Measurements from ENCODE around the gene ANAPC2.
A peak's percentile ranks its signal among the peaks of the same experiment; 100 is the strongest.
"Not testable (repeated sequence)": the region's sequence is repeated elsewhere in the genome, so short reads cannot be mapped to it uniquely, and the experiment has no call there.

The ANAPC2 gene

DNA sequence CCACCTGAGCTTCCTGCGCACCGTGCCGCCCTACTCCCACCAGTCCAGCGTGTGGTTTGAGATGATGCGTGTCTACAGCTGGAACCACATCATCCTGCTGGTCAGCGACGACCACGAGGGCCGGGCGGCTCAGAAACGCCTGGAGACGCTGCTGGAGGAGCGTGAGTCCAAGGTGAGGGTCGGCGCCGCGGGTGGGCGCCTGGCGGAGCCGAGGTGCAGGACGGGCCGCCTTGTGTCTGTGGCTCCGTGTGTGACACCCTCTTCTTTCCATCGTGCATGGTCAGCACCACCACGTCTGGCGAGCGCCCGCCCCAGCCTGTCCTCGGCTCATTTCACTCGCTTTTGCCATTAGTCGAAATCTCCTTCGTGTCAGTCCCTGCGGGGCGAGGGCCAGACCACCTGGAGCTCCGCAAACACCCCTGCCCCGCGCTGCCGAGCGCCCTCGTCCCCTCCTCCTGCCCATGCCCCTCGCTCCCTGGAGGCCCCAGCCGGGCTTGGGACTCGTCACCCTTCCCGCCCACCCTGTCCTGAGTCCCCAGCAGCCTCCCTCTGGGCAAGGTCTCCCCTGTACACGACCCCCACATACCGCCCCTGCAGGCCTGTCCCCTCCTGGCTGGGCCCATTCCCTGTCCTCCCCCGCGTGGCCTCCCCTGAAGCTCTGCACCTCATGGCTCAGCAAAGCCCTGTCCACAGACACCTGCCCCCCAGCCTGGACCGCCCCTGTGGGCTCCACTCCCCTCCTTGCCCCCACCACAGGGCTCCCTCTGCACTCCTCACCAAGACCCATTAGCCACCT is 42.4 kb downstream of the ANAPC2 start:
- no peak for DNase-seq (ENCODE audit: low spot score)

DNA sequence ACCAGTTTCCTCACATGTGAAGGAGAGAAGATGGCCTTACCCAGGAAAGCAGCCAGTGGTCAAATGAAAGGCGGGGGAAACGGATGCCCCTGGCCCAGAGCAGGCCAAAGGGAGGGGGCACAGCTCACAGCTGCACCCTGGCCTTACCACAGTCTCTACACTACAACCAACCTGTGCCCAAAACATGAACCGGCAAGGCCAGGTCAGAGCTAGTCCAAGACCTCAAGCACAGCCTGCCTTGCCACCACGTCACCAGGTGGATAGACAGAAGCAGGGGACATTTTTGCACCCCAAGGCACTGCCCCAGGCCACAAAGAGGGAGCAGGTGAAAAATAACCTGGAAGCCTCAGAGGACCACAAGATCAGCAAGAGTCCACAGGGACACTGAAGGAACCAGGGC is 44.9 kb downstream of the ANAPC2 start:
- DNase-seq (ENCODE audit: low spot score), result no peak

GRCh38 chr9:137141976-137142936 is 46.1 kb downstream of the ANAPC2 start:
- DNase-seq (ENCODE audit: low spot score), result no peak

GRCh38 chr9:137141050-137141810 is 47.1 kb downstream of the ANAPC2 start:
- no peak for DNase-seq (ENCODE audit: low spot score)

- no peak for DNase-seq (ENCODE audit: low spot score)
These were observed 48.0 kb downstream of the ANAPC2 start for GRCh38 chr9:137140151-137141012.

DNA sequence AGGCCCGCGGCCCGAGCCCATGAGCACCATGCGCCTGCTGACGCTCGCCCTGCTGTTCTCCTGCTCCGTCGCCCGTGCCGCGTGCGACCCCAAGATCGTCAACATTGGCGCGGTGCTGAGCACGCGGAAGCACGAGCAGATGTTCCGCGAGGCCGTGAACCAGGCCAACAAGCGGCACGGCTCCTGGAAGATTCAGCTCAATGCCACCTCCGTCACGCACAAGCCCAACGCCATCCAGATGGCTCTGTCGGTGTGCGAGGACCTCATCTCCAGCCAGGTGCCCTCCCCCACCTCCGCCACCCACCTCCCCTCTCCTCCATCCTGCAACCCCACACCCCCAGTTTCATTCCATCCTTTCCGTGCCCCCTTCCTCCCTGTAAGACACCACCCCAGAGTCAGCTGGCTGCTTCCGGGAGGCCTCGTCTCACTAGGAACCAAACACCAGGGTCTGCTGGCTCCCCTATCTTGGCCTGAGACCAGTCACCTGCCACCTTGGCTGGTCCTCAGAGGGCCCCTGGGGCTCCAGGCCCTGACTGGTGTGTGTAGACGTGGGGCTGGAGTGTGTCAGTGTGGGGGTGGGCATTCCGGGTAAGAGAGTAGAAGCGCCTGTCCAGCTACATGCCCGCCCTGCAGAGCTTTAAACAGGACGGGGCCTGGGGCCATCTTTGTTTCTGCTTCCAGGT is 48.8 kb downstream of the ANAPC2 start:
- no peak for DNase-seq (ENCODE audit: low spot score)

DNA sequence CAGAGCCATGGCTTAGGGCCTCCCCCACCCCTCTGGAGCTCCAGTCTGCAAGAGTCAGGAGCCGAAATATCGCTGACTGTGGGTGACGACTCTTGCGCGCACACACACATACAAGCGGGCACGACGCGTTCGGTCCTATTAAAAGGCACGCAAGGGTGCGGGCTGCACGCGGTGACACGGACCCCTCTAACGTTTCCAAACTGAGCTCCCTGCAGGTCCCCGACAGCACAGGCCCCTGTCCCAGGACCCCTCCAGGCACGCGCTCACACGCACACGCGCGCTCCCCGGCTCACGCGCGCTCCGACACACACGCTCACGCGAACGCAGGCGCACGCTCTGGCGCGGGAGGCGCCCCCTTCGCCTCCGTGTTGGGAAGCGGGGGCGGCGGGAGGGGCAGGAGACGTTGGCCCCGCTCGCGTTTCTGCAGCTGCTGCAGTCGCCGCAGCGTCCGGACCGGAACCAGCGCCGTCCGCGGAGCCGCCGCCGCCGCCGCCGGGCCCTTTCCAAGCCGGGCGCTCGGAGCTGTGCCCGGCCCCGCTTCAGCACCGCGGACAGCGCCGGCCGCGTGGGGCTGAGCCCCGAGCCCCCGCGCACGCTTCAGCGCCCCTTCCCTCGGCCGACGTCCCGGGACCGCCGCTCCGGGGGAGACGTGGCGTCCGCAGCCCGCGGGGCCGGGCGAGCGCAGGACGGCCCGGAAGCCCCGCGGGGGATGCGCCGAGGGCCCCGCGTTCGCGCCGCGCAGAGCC is 49.5 kb downstream of the ANAPC2 start, which contains the start of gene GRIN1:
TSS of gene GRIN1 (plus strand) at position 433 of the 746 bp plus-strand sequence. CDS start 333 bp downstream, outside the sequence.
- DNase-seq (ENCODE audit: low spot score), result no peak

DNA sequence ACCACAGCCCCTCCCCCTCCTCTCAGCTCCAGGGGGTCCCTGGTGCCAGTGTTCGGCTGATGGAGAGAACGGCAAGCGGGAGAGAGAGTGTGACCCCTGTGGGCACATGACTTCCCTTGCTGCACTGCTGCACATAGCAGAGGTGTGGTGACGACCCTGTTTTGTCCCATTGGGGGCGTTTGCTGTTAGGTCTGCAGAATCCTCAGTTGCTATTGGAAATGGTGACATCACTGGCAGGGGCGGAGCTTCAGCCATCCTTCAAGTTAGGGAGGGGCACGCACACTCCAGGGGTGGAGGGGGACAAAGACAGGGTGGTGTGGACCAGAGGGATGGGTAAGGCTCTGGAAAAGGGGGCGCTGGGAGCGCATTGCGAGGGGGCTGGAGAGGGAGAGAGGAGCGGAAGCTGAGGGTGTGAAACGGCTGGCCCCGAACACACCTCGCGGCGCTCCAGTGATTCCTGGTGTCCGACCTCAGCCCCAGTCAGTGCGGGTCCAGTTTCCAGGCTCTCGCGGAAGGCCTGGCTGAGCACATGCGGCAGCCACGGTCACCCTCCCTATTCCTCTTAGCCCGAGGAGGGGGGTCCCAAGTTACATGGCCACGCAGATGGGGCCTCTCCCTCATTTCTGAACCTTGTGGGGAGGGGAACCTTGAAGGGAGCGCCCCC is 50.2 kb downstream of the ANAPC2 start:
- no peak for DNase-seq (ENCODE audit: low spot score)

- DNase-seq (ENCODE audit: low spot score), result no peak
These were observed 51.3 kb downstream of the ANAPC2 start for GRCh38 chr9:137136881-137137607.

- DNase-seq (ENCODE audit: low spot score), result no peak
These were observed 52.0 kb downstream of the ANAPC2 start for GRCh38 chr9:137136261-137136880.

DNA sequence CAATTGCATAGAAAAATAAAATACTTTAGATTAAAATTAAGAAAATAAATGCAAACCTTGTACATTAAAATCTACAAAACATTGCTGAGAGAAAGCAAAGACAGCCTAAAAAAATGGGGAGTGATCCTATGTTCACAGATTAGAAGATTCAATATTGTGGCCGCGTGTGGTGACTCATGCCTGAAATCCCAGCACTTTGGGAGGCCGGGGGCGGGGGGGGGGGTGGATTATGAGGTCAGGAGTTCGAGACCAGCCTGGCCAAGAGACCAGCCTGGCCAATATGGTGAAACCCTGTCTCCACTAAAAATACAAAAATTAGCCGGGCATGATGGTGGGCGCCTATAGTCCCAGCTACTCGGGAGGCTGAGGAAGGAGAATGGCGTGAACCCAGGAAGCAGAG is 53.2 kb downstream of the ANAPC2 start:
- DNase-seq (ENCODE audit: low spot score), result not testable (repeated sequence)

- no peak for DNase-seq (ENCODE audit: low spot score)
These were observed 54.2 kb downstream of the ANAPC2 start for GRCh38 chr9:137134191-137134590.

DNA sequence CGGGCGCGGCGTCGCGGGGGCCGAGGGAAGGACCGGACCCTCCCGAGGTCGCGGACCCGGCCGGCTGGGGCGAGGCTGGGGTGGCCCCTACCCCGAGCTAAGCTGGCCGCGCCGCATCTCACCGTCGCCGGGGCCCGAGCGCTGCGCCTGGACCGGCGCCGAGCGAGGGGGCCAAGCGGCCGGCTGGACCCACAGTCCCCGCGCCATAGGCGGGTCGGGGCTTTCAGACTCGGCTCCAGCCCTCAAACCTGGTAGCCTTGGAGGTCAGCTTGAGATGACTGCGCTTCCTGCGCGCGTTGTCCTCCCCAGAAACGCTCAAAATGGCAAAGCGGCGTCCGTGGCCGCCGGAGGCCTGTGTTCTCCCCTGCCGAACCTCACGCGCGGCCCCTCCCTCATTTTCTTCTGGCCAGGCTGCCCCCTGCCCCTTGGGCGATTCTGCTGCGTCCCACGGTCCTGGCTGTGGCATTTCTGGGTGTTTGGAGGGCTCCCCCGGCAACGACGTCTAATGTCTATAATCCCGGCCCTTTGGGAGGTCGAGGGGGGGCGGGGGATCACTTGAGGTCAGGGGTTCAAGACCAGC is 58.1 kb downstream of the ANAPC2 start:
- no peak for DNase-seq (ENCODE audit: low spot score)

DNA sequence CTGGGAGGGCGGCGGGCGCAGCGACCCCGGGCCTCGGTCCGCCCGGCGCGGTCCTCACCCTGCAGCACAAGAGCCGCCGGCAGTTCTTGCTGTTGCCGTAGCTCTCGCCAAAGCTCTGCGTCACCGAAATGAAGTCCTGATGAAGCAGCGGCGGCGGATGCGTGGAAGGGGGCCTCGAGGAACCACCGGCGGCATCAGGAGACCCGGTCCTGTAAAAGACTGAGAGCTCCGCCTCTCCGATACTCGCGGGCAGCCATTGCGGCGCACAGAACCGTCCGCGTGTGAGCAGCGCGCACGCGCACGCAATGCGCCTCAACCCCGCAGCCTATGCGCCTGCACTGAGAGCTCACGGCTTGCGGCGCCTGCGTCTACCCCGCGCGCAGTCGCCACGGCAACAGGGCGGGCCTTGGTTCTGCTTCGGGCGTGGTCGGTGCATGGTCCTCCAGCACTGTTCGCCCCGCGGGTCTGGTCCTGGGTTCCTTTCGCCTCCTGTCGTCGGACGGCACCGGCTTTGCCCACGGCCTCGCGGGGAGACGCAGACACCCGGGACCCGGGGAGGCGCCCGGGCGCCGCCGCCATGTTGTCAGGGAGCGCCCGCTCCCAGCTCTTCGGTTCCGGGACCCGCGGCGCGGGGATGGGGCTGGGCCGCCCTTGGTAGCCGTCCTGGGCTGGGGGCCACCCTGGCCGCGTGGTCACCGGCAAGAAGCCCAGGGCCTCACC is 58.7 kb downstream of the ANAPC2 start:
- peak; percentile 90 for DNase-seq (ENCODE audit: low spot score)

- no peak for DNase-seq (ENCODE audit: low spot score)
These were observed 59.4 kb downstream of the ANAPC2 start for GRCh38 chr9:137128862-137129455.

DNA sequence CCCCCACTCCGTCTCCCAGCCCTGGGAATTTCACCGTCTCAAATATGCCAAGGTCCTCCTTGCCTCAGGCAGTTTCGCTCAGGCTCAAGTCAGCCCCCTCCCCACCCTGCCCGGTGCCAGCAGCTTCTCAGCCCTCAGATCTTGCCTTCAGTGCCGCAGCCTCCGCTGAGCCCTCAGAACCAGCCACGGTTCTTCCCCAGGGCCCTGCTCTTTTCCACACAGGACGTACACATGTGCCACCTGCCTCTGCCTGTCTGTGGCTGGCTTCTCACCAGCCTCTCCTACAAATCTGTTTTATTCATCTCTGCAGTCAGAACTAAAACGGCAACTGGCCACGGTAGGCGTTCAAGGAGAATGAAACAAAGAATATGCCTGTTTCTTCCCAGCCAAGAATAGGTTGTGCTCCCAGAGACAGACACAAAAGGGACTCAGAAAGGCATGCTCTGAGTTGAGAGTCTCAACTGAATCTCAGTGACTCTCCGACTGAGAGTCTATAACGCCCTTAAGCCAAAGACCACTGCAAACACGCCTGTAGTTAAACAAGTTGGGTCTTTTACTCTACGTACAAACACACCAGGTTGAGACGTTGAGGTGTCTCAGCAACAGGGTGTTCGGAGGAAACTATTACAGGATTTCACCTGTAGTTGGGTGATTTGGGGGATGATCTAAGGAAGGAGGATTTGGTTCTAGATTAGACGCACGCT is 60.0 kb downstream of the ANAPC2 start:
- no peak for DNase-seq (ENCODE audit: low spot score)

All from CD4-positive, alpha-beta T cell treated with Interleukin-15 for 4 hours (primary cell).